ENCODE data around the gene SH3PXD2A.
"Not testable (repeated sequence)": the region's sequence is repeated elsewhere in the genome, so short reads cannot be mapped to it uniquely, and the experiment has no call there.

SH3PXD2A gene

GRCh38 chr10:103791291-103791690 lies 64.1 kb downstream of the SH3PXD2A start:
- DNase-seq (ENCODE audit: low read depth in 3 of 3) = no peak

DNA sequence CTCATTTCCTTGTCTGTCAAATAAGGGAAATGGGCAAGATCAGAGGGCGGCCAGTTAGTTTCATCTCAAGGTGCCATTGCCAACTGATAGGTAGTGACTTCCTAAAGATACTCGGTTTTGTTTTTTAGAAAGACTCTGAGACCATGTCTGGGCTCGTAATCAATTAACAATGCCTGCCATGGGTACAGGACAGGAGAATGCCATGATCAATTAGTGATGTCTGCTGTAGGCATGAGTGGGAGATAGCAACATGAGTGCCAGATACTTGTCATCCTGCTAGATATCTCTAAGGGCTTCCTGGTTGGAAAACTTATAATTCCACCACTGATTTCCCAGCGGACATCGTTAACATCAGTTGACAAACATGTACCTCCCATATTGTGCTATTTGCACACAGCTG lies 64.8 kb downstream of the SH3PXD2A start:
- no peak for DNase-seq (ENCODE audit: low read depth in 3 of 3)

DNA sequence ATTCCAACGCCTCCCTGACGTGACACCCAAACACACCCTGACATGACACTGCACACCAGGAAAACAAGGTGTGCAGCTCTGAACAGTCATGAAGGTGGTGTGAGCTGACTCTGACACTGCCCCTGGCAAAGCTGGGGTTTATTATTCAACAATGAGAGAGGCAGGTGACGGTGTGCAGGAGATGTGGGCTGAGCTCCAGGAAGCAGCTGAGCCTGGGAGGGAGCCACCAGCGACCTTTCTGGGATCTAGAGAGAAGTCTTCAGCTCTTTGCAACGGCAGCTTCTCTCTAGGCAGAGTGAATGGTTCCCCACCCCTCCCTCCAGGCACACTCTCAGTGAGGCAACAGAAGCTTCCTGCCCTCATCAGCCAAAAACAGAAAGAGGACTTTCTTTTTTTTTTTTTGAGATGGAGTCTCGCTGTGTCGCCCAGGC lies 65.6 kb downstream of the SH3PXD2A start:
- DNase-seq (ENCODE audit: low read depth in 3 of 3) = no peak

DNA sequence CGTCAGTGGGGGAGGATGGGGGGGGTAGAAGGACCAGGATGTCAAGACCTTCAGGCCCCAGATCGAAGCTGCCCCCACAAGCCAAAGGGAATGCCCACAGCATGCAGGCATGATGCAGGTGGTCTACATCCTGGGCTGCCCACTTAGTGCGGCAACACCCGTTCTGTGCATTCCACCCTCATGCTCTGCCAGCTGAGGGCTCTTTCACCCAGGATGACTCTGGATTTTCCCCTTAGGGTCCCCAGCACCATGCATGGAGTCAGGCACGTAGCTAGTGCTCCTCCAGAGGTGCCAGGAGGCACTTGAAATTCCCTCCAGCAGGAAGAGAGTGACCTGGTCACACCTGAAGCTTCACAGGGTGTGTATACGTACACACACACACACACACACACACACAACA lies 66.2 kb downstream of the SH3PXD2A start:
- no peak for DNase-seq (ENCODE audit: low read depth in 3 of 3)

DNA sequence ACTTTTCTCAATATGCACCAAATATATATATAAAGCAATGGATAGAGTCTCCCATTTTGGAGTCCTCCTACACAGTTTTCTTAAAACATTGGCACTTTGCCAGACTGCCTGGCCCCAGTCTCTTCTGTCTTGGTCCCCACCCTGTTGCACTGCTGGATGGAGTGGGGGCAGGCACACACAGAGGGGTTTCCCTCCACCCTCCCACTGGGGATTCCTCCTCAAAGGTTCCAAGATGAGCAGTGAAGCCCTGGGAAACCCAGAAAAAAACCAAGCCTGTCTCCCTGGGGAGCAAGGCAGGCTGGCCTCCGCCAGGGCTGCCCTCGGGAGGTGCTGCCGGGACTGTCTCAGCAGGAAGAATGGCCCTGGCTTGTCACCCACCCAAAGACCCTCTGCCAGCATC lies 68.0 kb downstream of the SH3PXD2A start:
- DNase-seq (ENCODE audit: low read depth in 3 of 3) = no peak

GRCh38 chr10:103786020-103786419 lies 69.4 kb downstream of the SH3PXD2A start:
- no peak for DNase-seq (ENCODE audit: low read depth in 3 of 3)

DNA sequence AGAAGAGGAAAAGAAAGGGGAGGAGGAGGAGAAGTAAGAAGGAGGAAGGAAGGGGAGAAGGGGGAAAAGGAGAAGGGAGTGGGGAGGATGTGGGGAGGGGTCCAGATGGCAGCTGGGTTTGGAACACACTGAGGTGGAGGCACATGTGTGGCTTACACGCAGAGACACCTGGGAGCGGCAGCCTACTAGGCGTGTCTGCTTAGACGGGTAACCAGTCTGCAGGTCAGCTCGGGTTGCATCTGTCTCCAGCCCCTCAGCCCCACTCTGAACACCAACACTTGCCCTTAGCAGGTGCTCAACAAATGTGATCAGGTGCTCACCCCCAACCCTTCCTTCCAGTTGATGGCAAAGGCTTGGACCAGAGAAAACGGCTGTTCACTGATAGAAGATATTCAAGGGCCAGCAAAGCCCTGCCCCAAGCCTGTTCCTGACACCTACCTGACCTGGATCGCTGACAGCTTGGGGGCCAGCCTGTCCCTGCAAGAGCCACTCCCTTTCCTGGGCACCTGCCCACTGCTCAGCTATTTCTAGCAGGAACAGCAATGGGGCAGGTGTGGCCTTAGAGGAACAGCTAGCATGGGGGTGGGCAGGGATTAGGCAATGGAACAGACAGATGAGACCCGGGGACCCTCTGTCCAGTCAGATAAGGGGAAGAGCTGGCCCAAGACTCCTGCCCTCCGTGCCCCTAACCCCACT lies 70.5 kb downstream of the SH3PXD2A start:
- DNase-seq (ENCODE audit: low read depth in 3 of 3) = no peak

GRCh38 chr10:103784089-103784488 lies 71.3 kb downstream of the SH3PXD2A start:
- no peak for DNase-seq (ENCODE audit: low read depth in 3 of 3)

- DNase-seq (ENCODE audit: low read depth in 3 of 3) = no peak
Observed at GRCh38 chr10:103783681-103784080, 71.7 kb downstream of the SH3PXD2A start.

DNA sequence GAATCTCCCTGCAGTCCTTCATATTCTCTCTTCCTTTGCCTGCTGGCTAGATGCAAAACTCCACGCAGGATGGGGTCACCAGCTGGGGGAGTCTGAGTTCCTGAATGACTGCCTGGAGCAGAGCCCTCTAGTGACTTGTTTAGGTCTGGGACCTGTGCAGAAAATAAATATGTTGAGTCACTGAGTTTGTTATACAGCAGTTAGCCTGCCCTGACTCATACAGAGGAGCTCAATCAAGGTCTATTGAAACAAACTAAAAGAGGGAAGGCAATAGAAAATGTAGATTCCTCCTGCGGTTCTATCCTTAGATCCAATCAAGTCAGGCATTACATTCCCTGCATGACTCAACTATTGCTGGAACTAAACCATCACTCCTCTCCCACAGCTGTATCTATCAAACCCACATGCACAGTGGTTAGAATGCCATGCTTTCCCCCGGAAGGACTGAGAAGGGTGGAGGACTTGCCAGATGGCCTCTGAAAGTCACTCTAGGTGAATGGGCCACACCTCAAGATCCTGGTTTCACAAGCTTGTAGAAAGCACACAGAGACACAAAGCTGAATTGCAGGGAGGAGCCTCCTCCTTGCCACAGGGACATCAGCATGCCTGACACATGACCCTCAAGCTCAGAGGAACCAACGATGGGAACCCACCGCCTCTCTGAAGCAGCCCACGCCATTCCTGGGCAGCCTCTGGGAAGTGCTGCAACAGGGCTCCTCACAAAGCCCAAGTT lies 73.9 kb downstream of the SH3PXD2A start:
- DNase-seq (ENCODE audit: low read depth in 3 of 3) = no peak

- no peak for DNase-seq (ENCODE audit: low read depth in 3 of 3)
Observed at GRCh38 chr10:103780242-103781149, 74.9 kb downstream of the SH3PXD2A start.

DNA sequence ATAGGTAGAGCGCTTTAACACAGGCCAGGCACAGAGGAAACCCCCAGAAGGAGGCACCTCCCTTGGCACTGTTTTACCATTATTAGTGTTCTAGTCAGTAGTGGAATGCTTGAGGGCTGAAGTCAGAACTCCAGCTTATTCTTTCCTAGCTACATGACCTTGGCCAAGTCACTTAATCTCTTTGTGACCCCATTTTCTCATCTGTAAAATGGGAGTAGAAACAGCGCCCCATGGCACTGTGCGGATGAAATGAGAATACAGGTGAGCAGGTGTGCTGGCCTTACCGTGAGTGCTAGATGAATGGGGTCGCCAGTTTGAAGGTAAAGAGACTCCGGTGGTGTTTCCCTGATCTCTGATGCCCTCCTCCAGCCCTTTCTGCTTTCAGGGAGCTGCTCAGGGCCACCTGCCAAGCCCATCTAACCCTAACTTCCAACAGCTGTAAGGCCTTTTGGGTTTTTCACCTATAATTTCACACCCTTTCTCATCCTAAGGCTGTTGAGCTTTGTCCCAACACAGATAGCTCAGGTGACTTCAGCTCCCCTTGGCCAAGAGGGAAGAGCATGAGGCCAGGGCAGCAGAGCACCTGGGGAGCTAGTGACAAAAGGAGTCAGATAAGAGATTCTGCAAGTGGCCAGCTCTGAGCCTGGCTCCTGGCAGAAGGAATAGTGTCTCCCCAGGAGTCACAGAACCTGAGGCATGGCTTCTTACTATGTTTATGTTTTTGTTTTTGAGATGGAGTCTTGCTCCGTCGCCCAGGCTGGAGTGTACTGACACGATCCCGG lies 76.8 kb downstream of the SH3PXD2A start:
- no peak for DNase-seq (ENCODE audit: low read depth in 3 of 3)

- no peak for DNase-seq (ENCODE audit: low read depth in 3 of 3)
Observed at GRCh38 chr10:103776878-103777591, 78.3 kb downstream of the SH3PXD2A start.

DNA sequence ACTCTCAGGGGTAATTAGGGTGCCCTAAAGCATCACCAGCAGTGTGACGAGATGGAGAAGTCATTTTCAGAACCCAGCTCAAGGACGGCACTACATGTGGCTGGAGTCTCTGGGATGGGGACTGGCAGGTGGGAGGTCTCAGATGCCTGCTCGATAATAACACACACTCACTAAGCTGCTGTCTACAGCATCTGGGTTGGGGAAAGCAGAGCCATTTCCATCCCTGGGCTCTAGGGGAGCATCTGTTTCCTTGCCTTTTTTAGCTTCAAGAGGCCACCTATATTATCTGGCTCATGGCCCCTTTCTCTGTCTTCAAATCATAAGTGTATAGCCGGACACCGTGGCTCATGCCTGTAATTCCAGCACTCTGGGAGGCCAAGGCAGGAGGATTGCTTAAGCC lies 79.6 kb downstream of the SH3PXD2A start:
- DNase-seq (ENCODE audit: low read depth in 3 of 3) = no peak

- DNase-seq (ENCODE audit: low read depth in 3 of 3) = not testable (repeated sequence)
Observed at GRCh38 chr10:103772846-103773245, 82.5 kb downstream of the SH3PXD2A start.

GRCh38 chr10:103772096-103772845 lies 83.1 kb downstream of the SH3PXD2A start:
- peak in 2 of 3 experiments; percentile 17 to 36 for DNase-seq (ENCODE audit: low read depth in 3 of 3)

DNA sequence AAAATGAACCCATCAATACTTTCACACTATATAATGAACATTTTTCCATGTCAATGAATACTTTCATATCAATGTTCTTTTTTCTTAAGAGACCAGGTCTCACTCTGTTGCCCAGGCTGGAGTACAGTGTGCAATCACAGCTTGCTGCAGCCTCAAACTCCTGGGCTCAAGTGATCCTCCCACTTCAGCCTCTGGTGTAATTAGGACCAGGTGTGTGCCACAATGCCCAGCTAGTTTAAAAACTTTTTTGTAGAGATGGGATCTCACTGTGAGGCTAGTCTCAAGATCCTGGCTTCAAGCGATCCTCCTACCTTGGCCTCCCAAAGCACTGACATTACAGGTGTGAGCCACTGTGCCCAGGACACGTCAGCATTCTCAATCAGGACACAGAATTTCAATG lies 85.2 kb downstream of the SH3PXD2A start:
- DNase-seq (ENCODE audit: low read depth in 3 of 3) = no peak

- no peak for DNase-seq (ENCODE audit: low read depth in 3 of 3)
Observed at GRCh38 chr10:103769176-103769575, 86.2 kb downstream of the SH3PXD2A start.

DNA sequence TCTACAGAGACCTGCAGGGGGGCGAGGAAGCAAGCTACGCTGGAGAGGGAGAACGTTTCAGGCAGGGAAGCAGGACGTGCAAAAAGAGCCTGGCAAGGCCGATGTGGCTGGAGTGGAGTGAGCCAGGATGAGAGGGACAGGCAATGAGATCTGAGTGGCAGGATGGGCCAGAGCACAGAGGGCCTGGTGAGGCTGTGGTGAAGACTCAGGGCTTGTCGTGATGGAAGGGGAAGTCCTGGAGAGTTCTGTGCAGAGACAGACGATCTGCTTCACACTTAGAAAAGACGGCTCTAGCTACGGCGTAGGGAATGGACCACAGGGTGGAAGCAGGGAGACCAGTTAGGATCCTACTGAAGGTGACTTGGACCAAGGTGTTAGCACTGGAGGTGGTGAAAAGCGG lies 87.0 kb downstream of the SH3PXD2A start:
- DNase-seq (ENCODE audit: low read depth in 3 of 3) = no peak

DNA sequence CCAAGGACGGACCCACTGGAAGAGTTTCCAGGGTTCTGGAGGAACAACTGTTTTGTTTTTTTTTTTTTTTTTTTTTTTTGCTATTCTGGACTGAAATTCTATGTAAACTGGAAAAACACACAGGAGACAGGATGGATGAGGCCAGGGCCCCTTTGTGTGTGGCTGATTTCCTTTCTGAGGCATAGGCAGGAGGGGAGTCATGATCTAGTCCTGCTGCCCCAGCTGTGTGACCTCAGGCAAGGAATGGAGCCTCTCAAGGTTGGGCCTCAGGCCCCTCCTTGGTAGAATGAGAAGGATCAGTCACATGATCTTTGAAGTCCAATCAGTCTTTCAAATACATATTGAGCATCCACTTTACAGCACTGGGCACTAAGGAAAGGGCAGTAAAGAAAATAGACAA lies 87.6 kb downstream of the SH3PXD2A start:
- no peak for DNase-seq (ENCODE audit: low read depth in 3 of 3)

Measured in stimulated activated CD4-positive, alpha-beta T cell treated with anti-CD3 and anti-CD28 coated beads, TNF-alpha, amount 100 ng/mL, for 4 hours (primary cell).